GM15510 (cell line): Measurements from ENCODE around the gene RIPOR1.

ENCODE experiments used
- POLR2A ChIP-seq: IDR thresholded peaks from 3 replicates; pipeline ENCODE4 v1.6.1; 2011; ENCODE audit warnings: borderline replicate concordance; ENCODE audit not compliant: insufficient read length; ENCODE audit errors: extremely low read depth

Gene RIPOR1

GRCh38 chr16:67543036-67543435, 14.4 kb downstream of the RIPOR1 start:
- TF ChIP-seq POLR2A: no peak

GRCh38 chr16:67543582-67543981, 15.0 kb downstream of the RIPOR1 start:
- no peak for TF ChIP-seq POLR2A

- no peak for TF ChIP-seq POLR2A
Observed at GRCh38 chr16:67544329-67544841, 15.8 kb downstream of the RIPOR1 start.

GRCh38 chr16:67544844-67545664, 16.4 kb downstream of the RIPOR1 start:
- TF ChIP-seq POLR2A: no peak

- no peak for TF ChIP-seq POLR2A
Observed at GRCh38 chr16:67545665-67546024, 17.0 kb downstream of the RIPOR1 start.

- TF ChIP-seq POLR2A: no peak
Observed at GRCh38 chr16:67546091-67546501, 17.5 kb downstream of the RIPOR1 start.

GRCh38 chr16:67546761-67547422, 18.3 kb downstream of the RIPOR1 start:
- no peak for TF ChIP-seq POLR2A

- TF ChIP-seq POLR2A: peak; percentile 31
Observed at GRCh38 chr16:67547423-67548264, 19.0 kb downstream of the RIPOR1 start.

GRCh38 chr16:67548265-67549126, 19.9 kb downstream of the RIPOR1 start:
- no peak for TF ChIP-seq POLR2A

GRCh38 chr16:67549240-67549639, 20.6 kb downstream of the RIPOR1 start:
- no peak for TF ChIP-seq POLR2A

- TF ChIP-seq POLR2A: no peak
Observed at GRCh38 chr16:67549936-67550335, 21.3 kb downstream of the RIPOR1 start.

- TF ChIP-seq POLR2A: no peak
Observed at GRCh38 chr16:67551091-67551490, 22.5 kb downstream of the RIPOR1 start.

- no peak for TF ChIP-seq POLR2A
Observed at GRCh38 chr16:67551972-67552371, 23.3 kb downstream of the RIPOR1 start.

GRCh38 chr16:67552476-67552875, 23.8 kb downstream of the RIPOR1 start:
- TF ChIP-seq POLR2A: no peak
